Measurements from ENCODE around the gene SPTBN1. TPM values are rescaled to one million over a fixed set of nuclear protein-coding genes. Genes with fewer than 3 reads are reported as not detected.

The SPTBN1 gene
- total and polyA plus RNA-seq, 2 of the 13 experiments (the other 11 are each of a cell fraction or from before 2014, with no cell fraction given): 123 to 299 TPM

GRCh38 chr2:54618646-54619565 lies 162.8 kb downstream of the SPTBN1 start (continued):
- TF ChIP-seq HMG20B (CRISPR knock-in tag; conservative IDR thresholded peaks at IDR 0.05) (no peak), ATF7-NPFF (CRISPR knock-in tag; IDR thresholded peaks at IDR 0.05; ENCODE audit: low read depth) (no peak), ZBTB33 (CRISPR knock-in tag; IDR thresholded peaks at IDR 0.05) (no peak), ZNF589 (CRISPR knock-in tag; conservative IDR thresholded peaks at IDR 0.05) (no peak), IRF2 (CRISPR knock-in tag; IDR thresholded peaks at IDR 0.05) (peak; percentile 62; the same call in 1 of the 2 replicates), NAIF1 (CRISPR knock-in tag; IDR thresholded peaks at IDR 0.05; ENCODE audit: borderline replicate concordance) (0 out of 2 replicates have a peak, but pooled peaks have one; percentile 33), THYN1 (CRISPR knock-in tag; IDR thresholded peaks at IDR 0.05; ENCODE audit: borderline replicate concordance, low read depth) (no peak), HDAC6 (IDR thresholded peaks at IDR 0.05; ENCODE audit: low read depth, low read length) (no peak), SAFB2 (CRISPR knock-in tag; IDR thresholded peaks at IDR 0.05; ENCODE audit: borderline replicate concordance, low read depth) (0 out of 2 replicates have a peak, but pooled peaks have one; percentile 37), ZNF136 (CRISPR knock-in tag; IDR thresholded peaks at IDR 0.05; ENCODE audit: low read depth) (no peak), HMGA1 (CRISPR knock-in tag; conservative IDR thresholded peaks at IDR 0.05) (no peak), TOE1 (CRISPR knock-in tag; IDR thresholded peaks at IDR 0.05) (no peak), IKZF5 (CRISPR knock-in tag; IDR thresholded peaks at IDR 0.05) (peak; percentile 53; the same call in 1 of the 2 replicates), RFXAP (CRISPR knock-in tag; IDR thresholded peaks at IDR 0.05; ENCODE audit: borderline replicate concordance) (no peak; the same call in 1 of the 2 replicates), ZNF20 (CRISPR knock-in tag; IDR thresholded peaks at IDR 0.05) (no peak), KDM6A (CRISPR knock-in tag; IDR thresholded peaks at IDR 0.05; ENCODE audit: low read depth) (peak; percentile 63; the same call in 1 of the 2 replicates), ZNF660 (CRISPR knock-in tag; IDR thresholded peaks at IDR 0.05; ENCODE audit: borderline replicate concordance, low read depth) (no peak; the same call in 1 of the 2 replicates), YEATS4 (CRISPR knock-in tag; IDR thresholded peaks at IDR 0.05; ENCODE audit: borderline replicate concordance) (peak; percentile 69; the same call in 1 of the 2 replicates), ZKSCAN5 (CRISPR knock-in tag; IDR thresholded peaks at IDR 0.05) (no peak), ATF1 (CRISPR knock-in tag; IDR thresholded peaks at IDR 0.05) (peak; percentile 58; the same call in 1 of the 2 replicates), HMGXB3 (CRISPR knock-in tag; IDR thresholded peaks at IDR 0.05; ENCODE audit: borderline replicate concordance) (0 out of 2 replicates have a peak, but pooled peaks have one; percentile 53)
